HEK293 (cell line): ENCODE measurements around the gene NNMT.

Source experiments
- CTCF ChIP-seq: fragments of 450-650 bp; formaldehyde crosslinking; IDR thresholded peaks from 2 replicates; pipeline ENCODE4 v1.5.1; 2016; ENCODE audit warnings: missing biosample characterization, missing genetic modification characterization
- GLIS2 ChIP-seq: fragments of 450-650 bp; formaldehyde crosslinking; IDR thresholded peaks from 2 replicates; pipeline ENCODE4 v1.5.1; 2016; ENCODE audit warnings: missing biosample characterization, missing genetic modification characterization
- ZNF138 ChIP-seq: fragments of 450-650 bp; formaldehyde crosslinking; IDR thresholded peaks from 2 replicates; pipeline ENCODE4 v1.5.1; 2016; ENCODE audit warnings: missing biosample characterization, missing genetic modification characterization, borderline replicate concordance
- ZNF830 ChIP-seq: fragments of 450-650 bp; IDR thresholded peaks from 2 replicates; pipeline ENCODE4 v1.5.0; 2018; ENCODE audit warnings: missing biosample characterization, missing genetic modification characterization, low read depth, mild to moderate bottlenecking, moderate library complexity

GRCh38 chr11:114263513-114264170, 32.6 kb upstream of the NNMT start:
- TF ChIP-seq ZNF138 (tag by site-specific recombination) (no peak), GLIS2 (tag by site-specific recombination) (no peak), ZNF830 (tag by site-specific recombination) (no peak), CTCF (tag by site-specific recombination) (no peak)
